HEK293 (cell line): Measurements from ENCODE around the gene FBXL7.

ENCODE experiments used
- KLF10 ChIP-seq: fragments of 450-650 bp; IDR thresholded peaks from 2 replicates; pipeline ENCODE4 v1.5.1; 2018; ENCODE audit warnings: missing biosample characterization, mild to moderate bottlenecking, missing genetic modification characterization
- PATZ1 ChIP-seq: fragments of 450-650 bp; formaldehyde crosslinking; IDR thresholded peaks from 2 replicates; pipeline ENCODE4 v1.5.1; 2016; ENCODE audit warnings: missing biosample characterization, missing genetic modification characterization
- ZBTB20 ChIP-seq: fragments of 450-650 bp; formaldehyde crosslinking; IDR thresholded peaks from 2 replicates; pipeline ENCODE4 v1.5.1; 2016; ENCODE audit warnings: missing biosample characterization, missing genetic modification characterization
- ZNF266 ChIP-seq: fragments of 450-650 bp; formaldehyde crosslinking; IDR thresholded peaks from 2 replicates; pipeline ENCODE4 v1.5.1; 2016; ENCODE audit warnings: missing biosample characterization, missing genetic modification characterization, low read depth
- ZNF274 ChIP-seq, 2 experiments: fragments of 200-500 bp in 1 of 2; fragments of 450-650 bp in 1 of 2; sonication (Bioruptor generic) in 1 of 2; formaldehyde crosslinking in 1 of 2; IDR thresholded peaks; 2 replicates each; pipeline versions ENCODE4 v1.5.1 to v1.6.1; 2014 to 2016; ENCODE audit warnings: borderline replicate concordance in 1 of 2, inconsistent platforms in 1 of 2, low read length in 1 of 2, missing biosample characterization in 1 of 2, missing genetic modification characterization in 1 of 2
- ZNF302 ChIP-seq: fragments of 450-650 bp; formaldehyde crosslinking; IDR thresholded peaks from 2 replicates; pipeline ENCODE4 v1.5.1; 2016; ENCODE audit warnings: missing biosample characterization, missing genetic modification characterization, low read depth
- ZNF324 ChIP-seq: fragments of 450-650 bp; formaldehyde crosslinking; IDR thresholded peaks from 2 replicates; pipeline ENCODE4 v1.5.1; 2016; ENCODE audit warnings: missing biosample characterization, missing genetic modification characterization
- ZNF585B ChIP-seq: fragments of 450-650 bp; formaldehyde crosslinking; IDR thresholded peaks from 2 replicates; pipeline ENCODE4 v1.5.1; 2016; ENCODE audit warnings: missing biosample characterization, missing genetic modification characterization
- ZNF626 ChIP-seq: fragments of 450-650 bp; sonication (Bioruptor Pico); formaldehyde crosslinking; IDR thresholded peaks from 2 replicates; pipeline ENCODE4 v1.5.1; 2018; ENCODE audit warnings: missing biosample characterization, missing genetic modification characterization, inconsistent platforms
- ZNF785 ChIP-seq: fragments of 450-650 bp; formaldehyde crosslinking; IDR thresholded peaks from 2 replicates; pipeline ENCODE4 v1.5.1; 2016; ENCODE audit warnings: missing biosample characterization, missing genetic modification characterization
- TF ChIP-seq, protein P1 (sequence below): fragments of 450-650 bp; IDR thresholded peaks from 2 replicates; pipeline ENCODE4 v1.5.1; 2018; ENCODE audit warnings: missing biosample characterization, mild to moderate bottlenecking, missing genetic modification characterization
- TF ChIP-seq, protein P2 (sequence below): fragments of 450-650 bp; formaldehyde crosslinking; IDR thresholded peaks from 2 replicates; pipeline ENCODE4 v1.5.1; 2016; ENCODE audit warnings: missing biosample characterization, missing genetic modification characterization
- TF ChIP-seq, protein P3 (sequence below): fragments of 450-650 bp; formaldehyde crosslinking; IDR thresholded peaks from 2 replicates; pipeline ENCODE4 v1.5.1; 2016; ENCODE audit warnings: missing biosample characterization, missing genetic modification characterization, borderline replicate concordance
- TF ChIP-seq, protein P4 (sequence below): fragments of 450-650 bp; formaldehyde crosslinking; IDR thresholded peaks from 2 replicates; pipeline ENCODE4 v1.5.1; 2016; ENCODE audit warnings: missing biosample characterization, missing genetic modification characterization, low read depth

- TF ChIP-seq, protein P1, sequence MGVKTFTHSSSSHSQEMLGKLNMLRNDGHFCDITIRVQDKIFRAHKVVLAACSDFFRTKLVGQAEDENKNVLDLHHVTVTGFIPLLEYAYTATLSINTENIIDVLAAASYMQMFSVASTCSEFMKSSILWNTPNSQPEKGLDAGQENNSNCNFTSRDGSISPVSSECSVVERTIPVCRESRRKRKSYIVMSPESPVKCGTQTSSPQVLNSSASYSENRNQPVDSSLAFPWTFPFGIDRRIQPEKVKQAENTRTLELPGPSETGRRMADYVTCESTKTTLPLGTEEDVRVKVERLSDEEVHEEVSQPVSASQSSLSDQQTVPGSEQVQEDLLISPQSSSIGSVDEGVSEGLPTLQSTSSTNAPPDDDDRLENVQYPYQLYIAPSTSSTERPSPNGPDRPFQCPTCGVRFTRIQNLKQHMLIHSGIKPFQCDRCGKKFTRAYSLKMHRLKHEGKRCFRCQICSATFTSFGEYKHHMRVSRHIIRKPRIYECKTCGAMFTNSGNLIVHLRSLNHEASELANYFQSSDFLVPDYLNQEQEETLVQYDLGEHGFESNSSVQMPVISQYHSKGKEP (tag by site-specific recombination) = no peak
- no peak for TF ChIP-seq ZNF266 (tag by site-specific recombination)
- TF ChIP-seq, protein P2, sequence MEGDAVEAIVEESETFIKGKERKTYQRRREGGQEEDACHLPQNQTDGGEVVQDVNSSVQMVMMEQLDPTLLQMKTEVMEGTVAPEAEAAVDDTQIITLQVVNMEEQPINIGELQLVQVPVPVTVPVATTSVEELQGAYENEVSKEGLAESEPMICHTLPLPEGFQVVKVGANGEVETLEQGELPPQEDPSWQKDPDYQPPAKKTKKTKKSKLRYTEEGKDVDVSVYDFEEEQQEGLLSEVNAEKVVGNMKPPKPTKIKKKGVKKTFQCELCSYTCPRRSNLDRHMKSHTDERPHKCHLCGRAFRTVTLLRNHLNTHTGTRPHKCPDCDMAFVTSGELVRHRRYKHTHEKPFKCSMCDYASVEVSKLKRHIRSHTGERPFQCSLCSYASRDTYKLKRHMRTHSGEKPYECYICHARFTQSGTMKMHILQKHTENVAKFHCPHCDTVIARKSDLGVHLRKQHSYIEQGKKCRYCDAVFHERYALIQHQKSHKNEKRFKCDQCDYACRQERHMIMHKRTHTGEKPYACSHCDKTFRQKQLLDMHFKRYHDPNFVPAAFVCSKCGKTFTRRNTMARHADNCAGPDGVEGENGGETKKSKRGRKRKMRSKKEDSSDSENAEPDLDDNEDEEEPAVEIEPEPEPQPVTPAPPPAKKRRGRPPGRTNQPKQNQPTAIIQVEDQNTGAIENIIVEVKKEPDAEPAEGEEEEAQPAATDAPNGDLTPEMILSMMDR (tag by site-specific recombination) = no peak
- no peak for TF ChIP-seq ZNF785 (tag by site-specific recombination)
- TF ChIP-seq, protein P3, sequence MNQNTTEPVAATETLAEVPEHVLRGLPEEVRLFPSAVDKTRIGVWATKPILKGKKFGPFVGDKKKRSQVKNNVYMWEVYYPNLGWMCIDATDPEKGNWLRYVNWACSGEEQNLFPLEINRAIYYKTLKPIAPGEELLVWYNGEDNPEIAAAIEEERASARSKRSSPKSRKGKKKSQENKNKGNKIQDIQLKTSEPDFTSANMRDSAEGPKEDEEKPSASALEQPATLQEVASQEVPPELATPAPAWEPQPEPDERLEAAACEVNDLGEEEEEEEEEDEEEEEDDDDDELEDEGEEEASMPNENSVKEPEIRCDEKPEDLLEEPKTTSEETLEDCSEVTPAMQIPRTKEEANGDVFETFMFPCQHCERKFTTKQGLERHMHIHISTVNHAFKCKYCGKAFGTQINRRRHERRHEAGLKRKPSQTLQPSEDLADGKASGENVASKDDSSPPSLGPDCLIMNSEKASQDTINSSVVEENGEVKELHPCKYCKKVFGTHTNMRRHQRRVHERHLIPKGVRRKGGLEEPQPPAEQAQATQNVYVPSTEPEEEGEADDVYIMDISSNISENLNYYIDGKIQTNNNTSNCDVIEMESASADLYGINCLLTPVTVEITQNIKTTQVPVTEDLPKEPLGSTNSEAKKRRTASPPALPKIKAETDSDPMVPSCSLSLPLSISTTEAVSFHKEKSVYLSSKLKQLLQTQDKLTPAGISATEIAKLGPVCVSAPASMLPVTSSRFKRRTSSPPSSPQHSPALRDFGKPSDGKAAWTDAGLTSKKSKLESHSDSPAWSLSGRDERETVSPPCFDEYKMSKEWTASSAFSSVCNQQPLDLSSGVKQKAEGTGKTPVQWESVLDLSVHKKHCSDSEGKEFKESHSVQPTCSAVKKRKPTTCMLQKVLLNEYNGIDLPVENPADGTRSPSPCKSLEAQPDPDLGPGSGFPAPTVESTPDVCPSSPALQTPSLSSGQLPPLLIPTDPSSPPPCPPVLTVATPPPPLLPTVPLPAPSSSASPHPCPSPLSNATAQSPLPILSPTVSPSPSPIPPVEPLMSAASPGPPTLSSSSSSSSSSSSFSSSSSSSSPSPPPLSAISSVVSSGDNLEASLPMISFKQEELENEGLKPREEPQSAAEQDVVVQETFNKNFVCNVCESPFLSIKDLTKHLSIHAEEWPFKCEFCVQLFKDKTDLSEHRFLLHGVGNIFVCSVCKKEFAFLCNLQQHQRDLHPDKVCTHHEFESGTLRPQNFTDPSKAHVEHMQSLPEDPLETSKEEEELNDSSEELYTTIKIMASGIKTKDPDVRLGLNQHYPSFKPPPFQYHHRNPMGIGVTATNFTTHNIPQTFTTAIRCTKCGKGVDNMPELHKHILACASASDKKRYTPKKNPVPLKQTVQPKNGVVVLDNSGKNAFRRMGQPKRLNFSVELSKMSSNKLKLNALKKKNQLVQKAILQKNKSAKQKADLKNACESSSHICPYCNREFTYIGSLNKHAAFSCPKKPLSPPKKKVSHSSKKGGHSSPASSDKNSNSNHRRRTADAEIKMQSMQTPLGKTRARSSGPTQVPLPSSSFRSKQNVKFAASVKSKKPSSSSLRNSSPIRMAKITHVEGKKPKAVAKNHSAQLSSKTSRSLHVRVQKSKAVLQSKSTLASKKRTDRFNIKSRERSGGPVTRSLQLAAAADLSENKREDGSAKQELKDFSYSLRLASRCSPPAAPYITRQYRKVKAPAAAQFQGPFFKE = no peak
- no peak for TF ChIP-seq KLF10 (tag by site-specific recombination)
- TF ChIP-seq PATZ1 (tag by site-specific recombination) = no peak
- TF ChIP-seq ZNF585B = no peak
- no peak for TF ChIP-seq ZNF302 (tag by site-specific recombination)
- no peak for TF ChIP-seq ZNF626 (tag by site-specific recombination)
- TF ChIP-seq, protein P4, sequence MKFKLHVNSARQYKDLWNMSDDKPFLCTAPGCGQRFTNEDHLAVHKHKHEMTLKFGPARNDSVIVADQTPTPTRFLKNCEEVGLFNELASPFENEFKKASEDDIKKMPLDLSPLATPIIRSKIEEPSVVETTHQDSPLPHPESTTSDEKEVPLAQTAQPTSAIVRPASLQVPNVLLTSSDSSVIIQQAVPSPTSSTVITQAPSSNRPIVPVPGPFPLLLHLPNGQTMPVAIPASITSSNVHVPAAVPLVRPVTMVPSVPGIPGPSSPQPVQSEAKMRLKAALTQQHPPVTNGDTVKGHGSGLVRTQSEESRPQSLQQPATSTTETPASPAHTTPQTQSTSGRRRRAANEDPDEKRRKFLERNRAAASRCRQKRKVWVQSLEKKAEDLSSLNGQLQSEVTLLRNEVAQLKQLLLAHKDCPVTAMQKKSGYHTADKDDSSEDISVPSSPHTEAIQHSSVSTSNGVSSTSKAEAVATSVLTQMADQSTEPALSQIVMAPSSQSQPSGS (tag by site-specific recombination) = no peak
- TF ChIP-seq ZNF324 (tag by site-specific recombination) = no peak
- no peak for TF ChIP-seq ZNF274 (IDR thresholded peaks at IDR 0.05; ENCODE audit: low read length)
- TF ChIP-seq ZNF274 (tag by site-specific recombination; IDR thresholded peaks at IDR 0.05; ENCODE audit: borderline replicate concordance) = no peak
- TF ChIP-seq ZBTB20 = no peak
Observed at GRCh38 chr5:15600035-15600434, 100.1 kb downstream of the FBXL7 start.
